Measurements from ENCODE around the gene DUS4L. TPM values are rescaled to one million over a fixed set of nuclear protein-coding genes. Genes with fewer than 3 reads are reported as not detected.

DUS4L gene
- total RNA-seq, 1 experiment from 2014 or later = 12.6 TPM

DNA sequence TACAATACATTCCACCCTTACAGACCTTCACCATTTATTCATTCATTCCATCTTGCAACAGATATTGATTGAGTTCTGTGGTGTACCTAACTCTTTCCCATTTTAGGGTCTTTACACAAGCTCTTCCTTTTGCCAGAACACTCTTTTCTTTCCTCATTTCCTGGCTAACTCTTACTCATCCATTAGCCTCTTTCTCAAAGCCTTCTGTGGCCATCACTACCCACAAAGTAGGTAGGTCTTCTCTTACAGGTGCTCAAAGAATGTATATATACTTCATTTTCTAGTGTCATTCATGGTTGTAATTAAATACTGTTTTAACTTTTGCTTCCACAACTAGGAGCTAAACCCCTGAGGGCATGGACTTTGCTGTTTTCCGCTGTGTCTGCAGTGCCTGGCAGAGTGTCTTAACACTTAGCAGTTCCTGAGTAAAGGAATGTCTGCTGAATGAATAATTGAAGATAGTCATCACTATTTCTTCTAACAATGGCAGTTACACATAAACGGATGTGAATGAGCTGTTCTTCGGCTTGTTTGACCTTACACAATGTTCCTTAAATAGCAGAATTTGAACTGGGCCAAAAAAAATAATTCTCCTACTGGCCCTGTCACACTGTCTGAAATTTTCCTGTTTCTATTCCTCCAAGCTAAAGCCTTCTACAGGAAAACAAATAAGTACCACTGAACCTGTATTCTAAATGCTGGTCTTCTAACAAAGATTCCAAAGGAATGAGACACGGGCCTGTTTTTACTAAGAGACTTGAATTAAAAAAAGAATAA lies 31.4 kb downstream of the DUS4L start:
- Histone ChIP-seq H3K27ac (ENCODE audit: low read depth, low read length, poor library complexity, severe bottlenecking) (no peak overlapping the region), H3K9me3 (ENCODE audit: low read depth, low read length, poor library complexity, severe bottlenecking) (no peaks in the 10 kb centered on the region), H3K36me3 (ENCODE audit: insufficient read depth, low read length, poor library complexity, severe bottlenecking) (no peaks in the 10 kb centered on the region), H3K4me3 (ENCODE audit: low read depth, low read length, poor library complexity, severe bottlenecking) (no peak overlapping the region), H3K27me3 (replicated peaks; ENCODE audit: insufficient read depth, low read depth, low read length, poor library complexity) (no peaks in the 10 kb centered on the region), H3K4me1 (ENCODE audit: insufficient read depth, low read length, poor library complexity, severe bottlenecking) (no peaks in the 10 kb centered on the region)
- POLR2A ChIA-PET (ENCODE audit: low non-redundant PET) = interaction anchor here (0.8 kb wide), 1 partner anchor 348 kb away, joined by 3 read pairs; no protein-coding TSS in a partner anchor
- TF ChIP-seq, protein P1, sequence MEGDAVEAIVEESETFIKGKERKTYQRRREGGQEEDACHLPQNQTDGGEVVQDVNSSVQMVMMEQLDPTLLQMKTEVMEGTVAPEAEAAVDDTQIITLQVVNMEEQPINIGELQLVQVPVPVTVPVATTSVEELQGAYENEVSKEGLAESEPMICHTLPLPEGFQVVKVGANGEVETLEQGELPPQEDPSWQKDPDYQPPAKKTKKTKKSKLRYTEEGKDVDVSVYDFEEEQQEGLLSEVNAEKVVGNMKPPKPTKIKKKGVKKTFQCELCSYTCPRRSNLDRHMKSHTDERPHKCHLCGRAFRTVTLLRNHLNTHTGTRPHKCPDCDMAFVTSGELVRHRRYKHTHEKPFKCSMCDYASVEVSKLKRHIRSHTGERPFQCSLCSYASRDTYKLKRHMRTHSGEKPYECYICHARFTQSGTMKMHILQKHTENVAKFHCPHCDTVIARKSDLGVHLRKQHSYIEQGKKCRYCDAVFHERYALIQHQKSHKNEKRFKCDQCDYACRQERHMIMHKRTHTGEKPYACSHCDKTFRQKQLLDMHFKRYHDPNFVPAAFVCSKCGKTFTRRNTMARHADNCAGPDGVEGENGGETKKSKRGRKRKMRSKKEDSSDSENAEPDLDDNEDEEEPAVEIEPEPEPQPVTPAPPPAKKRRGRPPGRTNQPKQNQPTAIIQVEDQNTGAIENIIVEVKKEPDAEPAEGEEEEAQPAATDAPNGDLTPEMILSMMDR (conservative IDR thresholded peaks at IDR 0.05; ENCODE audit: low read depth, low read length) = no peak
- TF ChIP-seq EZH2 (IDR thresholded peaks at IDR 0.05; ENCODE audit: borderline replicate concordance, low read depth, low read length, poor library complexity, severe bottlenecking) = no peak
- intact Hi-C loops (cut with micrococcal nuclease; ENCODE audit: unreplicated experiment) = no loop called here
- BruUV-seq (replicated peaks) = no TSS peak
- CTCF ChIA-PET = no interaction called here
- DNase-seq (ENCODE audit: low spot score) = no peak

GRCh38 chr7:107596881-107597581 lies 33.3 kb downstream of the DUS4L start:
- intact Hi-C loops (cut with micrococcal nuclease; ENCODE audit: unreplicated experiment) = no loop called here
- TF ChIP-seq, protein P1 (conservative IDR thresholded peaks at IDR 0.05; ENCODE audit: low read depth, low read length) = no peak
- ChIA-PET POLR2A (ENCODE audit: low non-redundant PET) (no interaction called here), CTCF (no interaction called here)
- no peaks in the 10 kb centered on the region for H3K36me3 ChIP-seq (ENCODE audit: insufficient read depth, low read length, poor library complexity, severe bottlenecking)
- DNase-seq (ENCODE audit: low spot score) = no peak
- H3K9me3 ChIP-seq (ENCODE audit: low read depth, low read length, poor library complexity, severe bottlenecking) = no peaks in the 10 kb centered on the region
- H3K4me3 ChIP-seq (ENCODE audit: low read depth, low read length, poor library complexity, severe bottlenecking) = no peak overlapping the region
- no TSS peak for BruUV-seq (replicated peaks)
- no peaks in the 10 kb centered on the region for H3K4me1 ChIP-seq (ENCODE audit: insufficient read depth, low read length, poor library complexity, severe bottlenecking)
- H3K27me3 ChIP-seq (replicated peaks; ENCODE audit: insufficient read depth, low read depth, low read length, poor library complexity) = no peaks in the 10 kb centered on the region
- H3K27ac ChIP-seq (ENCODE audit: low read depth, low read length, poor library complexity, severe bottlenecking) = no peak overlapping the region

GRCh38 chr7:107597582-107597916 lies 33.8 kb downstream of the DUS4L start:
- Histone ChIP-seq H3K36me3 (ENCODE audit: insufficient read depth, low read length, poor library complexity, severe bottlenecking) (no peaks in the 10 kb centered on the region), H3K27me3 (replicated peaks; ENCODE audit: insufficient read depth, low read depth, low read length, poor library complexity) (no peaks in the 10 kb centered on the region), H3K4me1 (ENCODE audit: insufficient read depth, low read length, poor library complexity, severe bottlenecking) (no peaks in the 10 kb centered on the region), H3K4me3 (ENCODE audit: low read depth, low read length, poor library complexity, severe bottlenecking) (no peak overlapping the region), H3K9me3 (ENCODE audit: low read depth, low read length, poor library complexity, severe bottlenecking) (no peaks in the 10 kb centered on the region), H3K27ac (ENCODE audit: low read depth, low read length, poor library complexity, severe bottlenecking) (no peak overlapping the region)
- BruUV-seq (replicated peaks) = no TSS peak
- no peak for TF ChIP-seq EZH2 (IDR thresholded peaks at IDR 0.05; ENCODE audit: borderline replicate concordance, low read depth, low read length, poor library complexity, severe bottlenecking)
- TF ChIP-seq, protein P1 (conservative IDR thresholded peaks at IDR 0.05; ENCODE audit: low read depth, low read length) = no peak
- DNase-seq (ENCODE audit: low spot score) = no peak
- ChIA-PET POLR2A (ENCODE audit: low non-redundant PET) (no interaction called here), CTCF (no interaction called here)
- intact Hi-C loops (cut with micrococcal nuclease; ENCODE audit: unreplicated experiment) = no loop called here
